ENCODE measurements around the gene ARHGEF11. TPM values are rescaled to one million over a fixed set of nuclear protein-coding genes. Genes with fewer than 3 reads are reported as not detected.

ARHGEF11 gene
- total and polyA plus RNA-seq, 2 of the 4 experiments (the other 2 are of a cell fraction), result 16.8 to 17.2 TPM

GRCh38 chr1:156943756-156944155, 101.8 kb downstream of the ARHGEF11 start:
- Histone ChIP-seq H3K18ac (ENCODE audit: low read depth, low read length) (no peak overlapping the region), H3K9ac (ENCODE audit: low read depth, low read length) (no peak overlapping the region), H2AK9ac (replicated peaks; ENCODE audit: low read depth, low read length, poor library complexity) (no peak overlapping the region), H2BK120ac (ENCODE audit: low read depth, low read length) (no peak overlapping the region), H3K23ac (ENCODE audit: low read depth, low read length) (no peak overlapping the region), H4K5ac (ENCODE audit: low read depth, low read length) (no peak overlapping the region), H3K27ac (ENCODE audit: insufficient read depth, low read length) (no peak overlapping the region), H3K56ac (ENCODE audit: extremely low read depth, insufficient read depth, low read length) (no peak overlapping the region), H3K36me3 (ENCODE audit: control insufficient read depth, insufficient read depth, low read length) (peaks cover 89% of the 10 kb centered on the region), H2AFZ (replicated peaks; ENCODE audit: low read length, poor library complexity) (no peak overlapping the region), H2BK5ac (ENCODE audit: low read depth, low read length, poor library complexity, severe bottlenecking) (no peak overlapping the region), H2BK20ac (ENCODE audit: low read depth, low read length) (no peak overlapping the region), H3K4me1 (ENCODE audit: control insufficient read depth, insufficient read depth, low read length) (no peaks in the 10 kb centered on the region), H2AK5ac (ENCODE audit: low read depth, low read length) (no peak overlapping the region), H3K79me1 (ENCODE audit: low read depth in 1 of 2, low read length in 2 of 2) (no peaks in the 10 kb centered on the region), H3K4ac (ENCODE audit: low read depth, low read length) (no peak overlapping the region), H3K4me2 (ENCODE audit: low read depth, low read length) (no peak overlapping the region), H3K14ac (replicated peaks; ENCODE audit: low read depth, low read length) (no peak overlapping the region), H2BK15ac (ENCODE audit: low read depth, low read length) (no peak overlapping the region), H4K20me1 (ENCODE audit: insufficient read depth, low read length) (no peaks in the 10 kb centered on the region; the same call in 1 of the 2 replicates), H4K8ac (ENCODE audit: low read depth in 2 of 2, low read length in 2 of 2) (no peak overlapping the region), H3K9me1 (ENCODE audit: insufficient read depth, low read length) (peaks cover 23% of the 10 kb centered on the region), H3K27me3 (ENCODE audit: control insufficient read depth, insufficient read depth, low read length) (no peaks in the 10 kb centered on the region), H3K9me3 (ENCODE audit: control insufficient read depth, insufficient read depth, low read length) (no peaks in the 10 kb centered on the region), H4K91ac (ENCODE audit: insufficient read depth, low read depth, low read length) (no peak overlapping the region), H3K4me3 (ENCODE audit: insufficient read depth, low read depth, low read length) (no peak overlapping the region)
- no TSS peak for BruUV-seq (replicated peaks)
- no peak for TF ChIP-seq POLR2A (IDR thresholded peaks at IDR 0.05; ENCODE audit: low read depth, low read length)
- no peak for TF ChIP-seq CTCF (conservative IDR thresholded peaks at IDR 0.05; ENCODE audit: low read depth, low read length)
- no peak for TF ChIP-seq RFX5 (IDR thresholded peaks at IDR 0.05; ENCODE audit: low read depth, low read length)
- no peak for TF ChIP-seq BHLHE40 (IDR thresholded peaks at IDR 0.05; ENCODE audit: low read depth, low read length)
- no peak for TF ChIP-seq ELK1 (IDR thresholded peaks at IDR 0.05; ENCODE audit: borderline replicate concordance, low read depth, low read length)
- TF ChIP-seq FOS (IDR thresholded peaks at IDR 0.05; ENCODE audit: low read depth, low read length), result no peak
- no peak for TF ChIP-seq RCOR1 (IDR thresholded peaks at IDR 0.05; ENCODE audit: insufficient replicate concordance, low read length)
- TF ChIP-seq USF2 (IDR thresholded peaks at IDR 0.05; ENCODE audit: low read depth, low read length), result no peak
- in situ Hi-C loops (cut with MboI; ENCODE audit: low sequenced_read_pairs), result no loop called here
- POLR2A ChIA-PET (ENCODE audit: unreplicated experiment), result no interaction called here
- WGBS, 2 experiments (ENCODE audit: extremely low coverage in 2 of 2, insufficient read length in 1 of 2), result 100% methylated on average over 2 of the region's 3 CpGs; no CpG with 5 or more reads in 1 of the 2 experiments
- intact Hi-C loops (cut with micrococcal nuclease), result no loop called here
- dilution Hi-C loops (cut with HindIII; ENCODE audit: low sequenced_read_pairs, unreplicated experiment), result no loop called here
- CTCF ChIA-PET, result no interaction called here
- DNase-seq, result no peak
- ATAC-seq (ENCODE audit: low read depth), result no peak

Measured in IMR-90 (cell line).